OCI-LY7 (cell line): ENCODE measurements around the gene SND1.

Source experiments
- EZH2phosphoT487 ChIP-seq: fragments of 200-600 bp; sonication (generic); IDR thresholded peaks from 2 replicates; pipeline ENCODE4 v1.6.1; 2018; ENCODE audit warnings: low read depth, borderline replicate concordance, mild to moderate bottlenecking, mixed run types, antibody characterized with exemption, low read length, moderate library complexity, mixed read lengths
- TF ChIP-seq, protein P1 (sequence below): fragments of 200-600 bp; sonication (generic); conservative IDR thresholded peaks from 2 replicates; pipeline ENCODE4 v1.5.1; 2014; ENCODE audit warnings: mild to moderate bottlenecking, antibody characterized with exemption, low read length, moderate library complexity, mixed read lengths

DNA sequence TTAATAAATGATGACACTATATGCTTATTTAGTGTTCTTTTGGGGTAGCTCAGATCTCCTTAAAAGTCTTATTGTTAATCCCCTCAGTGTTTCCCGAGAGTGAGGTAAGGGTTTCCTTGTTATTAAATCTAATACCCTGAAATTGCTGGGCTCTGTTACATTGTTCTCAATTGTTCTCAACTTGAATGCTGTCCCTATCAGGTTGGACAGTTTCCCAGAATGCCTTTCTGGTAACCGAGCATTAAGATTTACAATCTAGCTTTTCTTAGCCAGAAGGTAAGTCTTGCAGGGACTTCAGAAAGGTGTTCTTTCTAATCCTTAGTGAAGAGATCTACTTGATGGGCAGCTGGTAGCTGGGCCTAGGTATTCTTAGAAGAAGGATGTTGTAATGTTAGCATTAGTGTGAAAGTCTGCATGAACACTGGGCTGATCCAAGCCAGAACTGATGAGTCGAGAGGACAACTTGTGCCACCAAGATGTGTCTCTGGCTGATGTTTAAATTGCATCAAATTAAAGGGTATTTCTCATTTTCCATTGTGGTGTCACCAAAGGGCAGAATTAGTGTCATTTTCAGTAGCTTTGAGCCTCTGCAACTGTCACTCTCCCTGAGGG, 89.9 kb downstream of the SND1 start:
- TF ChIP-seq, protein P1, sequence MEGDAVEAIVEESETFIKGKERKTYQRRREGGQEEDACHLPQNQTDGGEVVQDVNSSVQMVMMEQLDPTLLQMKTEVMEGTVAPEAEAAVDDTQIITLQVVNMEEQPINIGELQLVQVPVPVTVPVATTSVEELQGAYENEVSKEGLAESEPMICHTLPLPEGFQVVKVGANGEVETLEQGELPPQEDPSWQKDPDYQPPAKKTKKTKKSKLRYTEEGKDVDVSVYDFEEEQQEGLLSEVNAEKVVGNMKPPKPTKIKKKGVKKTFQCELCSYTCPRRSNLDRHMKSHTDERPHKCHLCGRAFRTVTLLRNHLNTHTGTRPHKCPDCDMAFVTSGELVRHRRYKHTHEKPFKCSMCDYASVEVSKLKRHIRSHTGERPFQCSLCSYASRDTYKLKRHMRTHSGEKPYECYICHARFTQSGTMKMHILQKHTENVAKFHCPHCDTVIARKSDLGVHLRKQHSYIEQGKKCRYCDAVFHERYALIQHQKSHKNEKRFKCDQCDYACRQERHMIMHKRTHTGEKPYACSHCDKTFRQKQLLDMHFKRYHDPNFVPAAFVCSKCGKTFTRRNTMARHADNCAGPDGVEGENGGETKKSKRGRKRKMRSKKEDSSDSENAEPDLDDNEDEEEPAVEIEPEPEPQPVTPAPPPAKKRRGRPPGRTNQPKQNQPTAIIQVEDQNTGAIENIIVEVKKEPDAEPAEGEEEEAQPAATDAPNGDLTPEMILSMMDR = no peak
- no peak for TF ChIP-seq EZH2phosphoT487
